Measurements from ENCODE around the gene NUTF2. TPM values are rescaled to one million over a fixed set of nuclear protein-coding genes. Genes with fewer than 3 reads are reported as not detected.

Gene NUTF2
- total and polyA plus RNA-seq, 2 donors (not counting 1 experiment from before 2014, with no cell fraction given): 127 to 310 TPM

DNA sequence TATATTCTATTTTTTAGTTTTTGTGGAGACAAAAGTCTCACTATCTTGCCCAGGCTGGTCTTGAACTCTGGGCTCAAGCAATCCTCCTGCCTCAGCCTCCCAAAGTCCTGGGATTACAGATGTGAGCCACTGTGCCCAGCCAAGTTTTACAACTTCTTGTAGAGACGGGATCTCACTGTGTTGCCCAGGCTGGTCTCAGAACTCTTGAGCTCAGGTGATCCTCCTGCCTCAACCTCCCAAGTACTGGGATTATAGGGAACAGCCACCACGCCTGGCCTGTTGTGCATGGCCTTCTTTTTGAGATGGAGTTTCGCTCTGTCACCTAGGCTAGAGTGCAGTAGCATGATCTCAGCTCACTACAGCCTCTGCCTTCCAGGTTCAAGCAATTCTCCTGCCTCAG, 6.9 kb downstream of the NUTF2 start:
- Histone ChIP-seq H3K9me3 (ENCODE audit: control insufficient read depth, insufficient read depth, low read depth, low read length) (no peaks in the 10 kb centered on the region), H2AFZ (ENCODE audit: low read length) (no peak overlapping the region), H3K4me3 (replicated peaks in 1 of 4; ENCODE audit: control extremely low read depth in 1 of 4, insufficient read depth in 1 of 4, low read depth in 3 of 4, low read length in 4 of 4) (no peak overlapping the region), H3K9ac (ENCODE audit: insufficient read depth, low read length) (no peak overlapping the region), H3K36me3 (ENCODE audit: control insufficient read depth, insufficient read depth, low read length) (peaks cover 1% of the 10 kb centered on the region), H3K27ac (ENCODE audit: insufficient read depth, low read length) (no peak overlapping the region), H3K79me2 (ENCODE audit: control insufficient read depth, insufficient read depth, low read length) (peaks cover 82% of the 10 kb centered on the region), H3K27me3 (ENCODE audit: control insufficient read depth, insufficient read depth, low read length) (no peaks in the 10 kb centered on the region), H3K4me1 (ENCODE audit: control insufficient read depth, extremely low read depth, insufficient read depth, low read length) (peaks cover 15% of the 10 kb centered on the region), H3K4me2 (ENCODE audit: extremely low read depth, insufficient read depth, low read length) (no peak overlapping the region), H4K20me1 (ENCODE audit: control insufficient read depth, extremely low read depth, insufficient read depth, low read length) (no peaks in the 10 kb centered on the region)
- no peak for DNase-seq (ENCODE audit: low read depth in 2 of 2)
- no peak for TF ChIP-seq EZH2 (IDR thresholded peaks at IDR 0.05; ENCODE audit: low read length, missing control alignments)
- TF ChIP-seq, protein P1, sequence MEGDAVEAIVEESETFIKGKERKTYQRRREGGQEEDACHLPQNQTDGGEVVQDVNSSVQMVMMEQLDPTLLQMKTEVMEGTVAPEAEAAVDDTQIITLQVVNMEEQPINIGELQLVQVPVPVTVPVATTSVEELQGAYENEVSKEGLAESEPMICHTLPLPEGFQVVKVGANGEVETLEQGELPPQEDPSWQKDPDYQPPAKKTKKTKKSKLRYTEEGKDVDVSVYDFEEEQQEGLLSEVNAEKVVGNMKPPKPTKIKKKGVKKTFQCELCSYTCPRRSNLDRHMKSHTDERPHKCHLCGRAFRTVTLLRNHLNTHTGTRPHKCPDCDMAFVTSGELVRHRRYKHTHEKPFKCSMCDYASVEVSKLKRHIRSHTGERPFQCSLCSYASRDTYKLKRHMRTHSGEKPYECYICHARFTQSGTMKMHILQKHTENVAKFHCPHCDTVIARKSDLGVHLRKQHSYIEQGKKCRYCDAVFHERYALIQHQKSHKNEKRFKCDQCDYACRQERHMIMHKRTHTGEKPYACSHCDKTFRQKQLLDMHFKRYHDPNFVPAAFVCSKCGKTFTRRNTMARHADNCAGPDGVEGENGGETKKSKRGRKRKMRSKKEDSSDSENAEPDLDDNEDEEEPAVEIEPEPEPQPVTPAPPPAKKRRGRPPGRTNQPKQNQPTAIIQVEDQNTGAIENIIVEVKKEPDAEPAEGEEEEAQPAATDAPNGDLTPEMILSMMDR (conservative IDR thresholded peaks at IDR 0.05 in 1 of 2, IDR thresholded peaks at IDR 0.05 in 1 of 2; ENCODE audit: low read depth in 1 of 2, low read length in 2 of 2): no peak

DNA sequence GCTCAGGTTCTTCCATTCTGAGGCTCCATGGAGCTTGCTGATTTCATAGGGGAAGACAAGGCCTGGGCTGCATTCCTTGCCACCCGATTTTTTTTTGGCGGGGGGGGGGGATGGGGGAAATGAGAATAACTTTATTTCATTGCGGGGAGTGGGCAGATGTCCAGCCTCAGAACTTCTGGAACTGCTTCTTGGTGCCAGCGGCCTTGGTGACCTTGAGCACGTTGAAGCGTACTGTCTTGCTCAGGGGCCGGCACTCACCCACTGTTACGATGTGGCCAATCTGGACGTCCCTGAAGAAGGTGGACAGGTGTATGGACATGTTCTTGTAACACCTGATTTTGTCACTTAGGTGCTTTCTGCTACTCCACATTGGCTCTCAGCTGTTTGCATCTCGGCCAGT, 9.1 kb downstream of the NUTF2 start:
- no peak overlapping the region for H2AFZ ChIP-seq (ENCODE audit: low read length)
- H3K4me3 ChIP-seq (replicated peaks in 1 of 4; ENCODE audit: control extremely low read depth in 1 of 4, insufficient read depth in 1 of 4, low read depth in 3 of 4, low read length in 4 of 4): no peak overlapping the region
- no peaks in the 10 kb centered on the region for H3K9me3 ChIP-seq (ENCODE audit: control insufficient read depth, insufficient read depth, low read depth, low read length)
- H4K20me1 ChIP-seq (ENCODE audit: control insufficient read depth, extremely low read depth, insufficient read depth, low read length): no peaks in the 10 kb centered on the region
- no peak for DNase-seq (ENCODE audit: low read depth in 2 of 2)
- TF ChIP-seq, protein P1 (conservative IDR thresholded peaks at IDR 0.05 in 1 of 2, IDR thresholded peaks at IDR 0.05 in 1 of 2; ENCODE audit: low read depth in 1 of 2, low read length in 2 of 2): no peak
- no peak for TF ChIP-seq EZH2 (IDR thresholded peaks at IDR 0.05; ENCODE audit: low read length, missing control alignments)
- no peak overlapping the region for H3K9ac ChIP-seq (ENCODE audit: insufficient read depth, low read length)
- H3K27me3 ChIP-seq (ENCODE audit: control insufficient read depth, insufficient read depth, low read length): no peaks in the 10 kb centered on the region
- no peak overlapping the region for H3K27ac ChIP-seq (ENCODE audit: insufficient read depth, low read length)
- no peak overlapping the region for H3K4me2 ChIP-seq (ENCODE audit: extremely low read depth, insufficient read depth, low read length)
- H3K36me3 ChIP-seq (ENCODE audit: control insufficient read depth, insufficient read depth, low read length): peaks cover 1% of the 10 kb centered on the region
- peaks cover 86% of the 10 kb centered on the region for H3K79me2 ChIP-seq (ENCODE audit: control insufficient read depth, insufficient read depth, low read length)
- H3K4me1 ChIP-seq (ENCODE audit: control insufficient read depth, extremely low read depth, insufficient read depth, low read length): peaks cover 19% of the 10 kb centered on the region

DNA sequence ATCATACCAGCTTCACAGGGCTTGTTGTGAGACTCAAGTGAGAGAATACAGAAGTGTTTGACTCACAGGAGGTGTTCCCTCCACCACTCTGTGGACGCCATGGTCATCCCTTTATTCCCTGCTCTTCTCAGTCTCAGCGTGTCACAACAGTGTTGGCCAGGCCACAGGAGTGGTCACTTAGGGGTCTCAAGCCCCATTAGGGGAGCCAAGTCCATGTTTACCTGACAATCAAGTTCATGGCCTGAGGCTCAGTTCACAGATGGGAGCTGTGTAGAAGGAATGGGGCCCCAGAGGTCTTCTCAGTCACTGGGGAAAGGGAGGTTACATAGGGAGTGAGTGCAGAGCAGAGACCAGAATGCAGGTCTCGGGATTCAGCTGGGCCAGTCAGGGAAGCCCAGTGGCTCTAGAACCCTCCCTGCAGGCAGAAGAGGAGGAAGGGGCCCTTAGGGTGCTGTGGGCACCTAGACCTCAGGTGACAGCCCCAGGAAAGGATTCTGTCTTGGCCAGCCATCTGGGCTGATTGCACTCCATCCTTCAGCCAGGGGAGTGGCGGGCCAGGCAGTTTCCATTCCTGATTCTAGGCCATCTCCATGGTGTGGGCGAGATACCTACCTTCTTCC, 10.3 kb downstream of the NUTF2 start:
- Histone ChIP-seq H3K79me2 (ENCODE audit: control insufficient read depth, insufficient read depth, low read length) (peaks cover 86% of the 10 kb centered on the region), H3K4me1 (ENCODE audit: control insufficient read depth, extremely low read depth, insufficient read depth, low read length) (peaks cover 27% of the 10 kb centered on the region), H3K4me3 (replicated peaks in 1 of 4; ENCODE audit: control extremely low read depth in 1 of 4, insufficient read depth in 1 of 4, low read depth in 3 of 4, low read length in 4 of 4) (no peak overlapping the region), H3K27ac (ENCODE audit: insufficient read depth, low read length) (peak overlapping the region; percentile 99), H4K20me1 (ENCODE audit: control insufficient read depth, extremely low read depth, insufficient read depth, low read length) (peaks cover 3% of the 10 kb centered on the region), H2AFZ (ENCODE audit: low read length) (no peak overlapping the region), H3K36me3 (ENCODE audit: control insufficient read depth, insufficient read depth, low read length) (peaks cover 1% of the 10 kb centered on the region), H3K9me3 (ENCODE audit: control insufficient read depth, insufficient read depth, low read depth, low read length) (no peaks in the 10 kb centered on the region), H3K4me2 (ENCODE audit: extremely low read depth, insufficient read depth, low read length) (peak overlapping the region; percentile 30), H3K27me3 (ENCODE audit: control insufficient read depth, insufficient read depth, low read length) (no peaks in the 10 kb centered on the region), H3K9ac (ENCODE audit: insufficient read depth, low read length) (no peak overlapping the region)
- no peak for DNase-seq (ENCODE audit: low read depth in 2 of 2)
- no peak for TF ChIP-seq EZH2 (IDR thresholded peaks at IDR 0.05; ENCODE audit: low read length, missing control alignments)
- TF ChIP-seq, protein P1 (conservative IDR thresholded peaks at IDR 0.05 in 1 of 2, IDR thresholded peaks at IDR 0.05 in 1 of 2; ENCODE audit: low read depth in 1 of 2, low read length in 2 of 2): no peak

All from fibroblast of lung (primary cell).